HepG2 (cell line): ENCODE measurements around the gene CCL27. TPM values are rescaled to one million over a fixed set of nuclear protein-coding genes. Genes with fewer than 3 reads are reported as not detected.

Source experiments
- ATAC-seq: fragments of 200-7000 bp; cut with Tn5 transposase; 3 replicates; pipeline ENCODE4 v1.9.1; 2020; ENCODE audit warnings: mild to moderate bottlenecking, moderate library complexity
- BruUV-seq: library from RNA; stranded (reverse); fragments of 400-500 nt; replicated peaks from 2 replicates; lab custom pipeline; 2021; lab: Mats Ljungman, UMichigan
- CTCF ChIA-PET: fragments of 300-600 bp; formaldehyde crosslinking; extraction: SDS; loops from one replicate; lab custom pipeline; 2021; ENCODE audit warnings: low total read pairs, inconsistent platforms, low intra/inter-chr PET ratio; lab: Yijun Ruan, JAX
- POLR2A ChIA-PET: fragments of 350-600 bp; sonication (Branson Sonifier 250); formaldehyde crosslinking; loops from one replicate; lab custom pipeline; 2020; ENCODE audit warnings: antibody characterized with exemption, inconsistent platforms; lab: Yijun Ruan, JAX
- DNase-seq: peaks from one replicate; pipeline ENCODE4 v3.0.0-alpha.2; 2015; ENCODE audit warnings: low spot score
- FAIRE-seq: peaks from 3 replicates; lab custom pipeline; 2011; peaks lifted over from hg19 to GRCh38; lab: Jason Lieb, UNC
- H2AFZ ChIP-seq: one replicate; pipeline ENCODE4 v1.6.1; 2011; ENCODE audit warnings: low read length, inconsistent platforms
- H3K27ac ChIP-seq: fragments of 300-600 bp; 3 replicates; pipeline ENCODE4 v1.8.0; 2011; ENCODE audit warnings: mixed run types, mild to moderate bottlenecking, mixed read lengths, low read length, inconsistent platforms; ENCODE audit not compliant: insufficient read depth; ENCODE audit errors: extremely low read length
- H3K27me3 ChIP-seq, 2 experiments: fragments of 200-600 bp in 1 of 2; 2 replicates in 1 of 2; 3 replicates in 1 of 2; pipeline versions ENCODE4 v1.6.0 to v1.8.0; 2011; ENCODE audit warnings: low read length in 2 of 2, mild to moderate bottlenecking in 2 of 2, moderate library complexity in 2 of 2, inconsistent platforms in 1 of 2; ENCODE audit not compliant: insufficient read depth in 2 of 2, control insufficient read depth in 1 of 2
- H3K36me3 ChIP-seq, 2 experiments: fragments of 200-600 bp in 1 of 2; replicated peaks in 1 of 2; 2 replicates in 1 of 2; 3 replicates in 1 of 2; pipeline versions ENCODE4 v1.5.1 to v1.8.0; 2011; ENCODE audit warnings: low read length in 2 of 2, inconsistent platforms in 1 of 2; ENCODE audit not compliant: insufficient read depth in 2 of 2, control insufficient read depth in 1 of 2
- H3K4me1 ChIP-seq: 2 replicates; pipeline ENCODE4 v1.5.1; 2012; ENCODE audit warnings: low read length, inconsistent platforms; ENCODE audit not compliant: insufficient read depth
- H3K4me2 ChIP-seq: 2 replicates; pipeline ENCODE4 v1.6.0; 2011; ENCODE audit warnings: low read depth, low read length, inconsistent platforms
- H3K4me3 ChIP-seq, 3 experiments: fragments of 200-600 bp in 1 of 3; sonication (generic), shearing (Covaris generic) in 1 of 3; replicated peaks in 1 of 3; 2 replicates each; pipeline ENCODE4 v1.5.1; 2011 to 2016; ENCODE audit warnings: low read length in 3 of 3, inconsistent platforms in 2 of 3, low read depth in 2 of 3, mild to moderate bottlenecking in 2 of 3, control low read depth in 1 of 3, mixed read lengths in 1 of 3; ENCODE audit not compliant: insufficient read depth in 1 of 3
- H3K79me2 ChIP-seq: one replicate; pipeline ENCODE4 v1.6.1; 2011; ENCODE audit warnings: low read length, inconsistent platforms; ENCODE audit not compliant: insufficient read depth
- H3K9ac ChIP-seq: 2 replicates; pipeline ENCODE4 v1.6.0; 2011; ENCODE audit warnings: mild to moderate bottlenecking, low read depth, low read length, inconsistent platforms; ENCODE audit not compliant: insufficient read depth
- H3K9me3 ChIP-seq: 2 replicates; pipeline ENCODE4 v1.5.1; 2012; ENCODE audit warnings: mild to moderate bottlenecking, low read length
- H4K20me1 ChIP-seq: 2 replicates; pipeline ENCODE4 v1.6.0; 2011; ENCODE audit warnings: inconsistent platforms, mild to moderate bottlenecking, low read length, moderate library complexity; ENCODE audit not compliant: insufficient read depth
- SSRP1 ChIP-seq: IDR thresholded peaks from 2 replicates; pipeline ENCODE4 v1.6.1; 2016; ENCODE audit warnings: control low read depth
- ZNF280D ChIP-seq: sonication (generic); formaldehyde crosslinking; IDR thresholded peaks from 2 replicates; pipeline ENCODE4 v1.5.1; 2020; ENCODE audit warnings: mild to moderate bottlenecking, missing genetic modification reagents
- WGBS: methylation state at CpG from one replicate; pipeline ENCODE4 v1.1.6; 2017; ENCODE audit warnings: low lambda C conversion rate; 5-methylcytosine and 5-hydroxymethylcytosine counted together
- in situ Hi-C: cut with HindIII; loops from 2 replicates; pipeline ENCODE4 v1.10.0; 2017; ENCODE audit warnings: low pct_unique_long_range_greater_than_20kb; ENCODE audit not compliant: extremely low pct_ligation_motif_present
- intact Hi-C: fragments of 100-400 bp; cut with micrococcal nuclease; formaldehyde crosslinking; loops from one replicate; pipeline ENCODE4 v1.10.0; 2022; ENCODE audit not compliant: unreplicated experiment
- polyA plus RNA-seq, 8 experiments: library from polyadenylated mRNA; depleted of rRNA in 3 of 8; stranded (reverse) in 7 of 8; unstranded in 1 of 8; fragments of >200 nt; fragmentation: Illumina TruSeq in 4 of 8; extraction: Trizol in 4 of 8; gene quantifications; 2 replicates each; pipeline versions ENCODE4 v1.2.1 to v1.2.3, GENCODE V29; 2011 to 2016; ENCODE audit warnings: low read depth in 4 of 8, missing spikeins in 1 of 8, mixed read lengths in 1 of 8; ENCODE audit not compliant: insufficient read depth in 1 of 8
- total RNA-seq, 5 experiments: library from RNA; depleted of rRNA; stranded (reverse); fragments of >200 nt; fragmentation: Illumina TruSeq; extraction: Trizol; gene quantifications; 2 replicates each; pipeline ENCODE4 v1.2.3, GENCODE V29; 2016; ENCODE audit warnings: low read depth in 1 of 5
- TF ChIP-seq, protein P1 (sequence below): sonication (generic); formaldehyde crosslinking; IDR thresholded peaks from 2 replicates; pipeline ENCODE4 v1.4.0; 2020; ENCODE audit warnings: missing genetic modification reagents

CCL27 gene
- total and polyA plus RNA-seq, 2 of the 13 experiments (the other 11 are each of a cell fraction or from before 2014, with no cell fraction given): not detected

DNA sequence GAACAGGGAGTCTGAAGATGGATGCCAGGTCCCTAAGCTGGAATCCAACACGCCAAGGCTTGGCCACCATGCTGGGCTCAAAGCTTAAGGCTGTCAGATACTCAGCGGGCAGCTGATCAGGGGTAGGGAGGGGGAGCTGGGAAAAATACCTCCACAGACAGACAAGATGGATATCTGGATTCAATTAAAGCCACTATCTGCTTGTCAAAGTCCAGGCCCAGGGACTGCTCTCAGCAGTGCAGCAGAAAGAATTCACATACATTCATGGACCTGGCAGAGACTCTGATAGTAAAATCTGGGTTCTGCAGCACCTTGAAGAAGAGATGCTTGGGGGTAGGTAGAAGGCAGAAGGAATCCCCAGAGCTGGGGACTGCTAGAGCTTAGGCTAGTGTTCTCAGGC is 47.3 kb downstream of the CCL27 start:
- Histone ChIP-seq H3K27ac (no peak overlapping the region), H3K9me3 (no peaks in the 10 kb centered on the region), H3K4me3 (no peak overlapping the region), H3K9ac (no peak overlapping the region), H3K36me3 (peaks cover 2 to 4% of the 10 kb centered on the region in 2 experiments; a peak in 2 of 5 replicates), H3K4me2 (no peak overlapping the region), H4K20me1 (no peaks in the 10 kb centered on the region; the same call in 1 of the 2 replicates), H2AFZ (no peak overlapping the region), H3K4me1 (peaks cover 36% of the 10 kb centered on the region), H3K27me3 (no peaks in the 10 kb centered on the region; a peak in 1 of 5 replicates), H3K79me2 (peaks cover 6% of the 10 kb centered on the region)
- POLR2A ChIA-PET: interaction anchor here (1.7 kb wide), 1 partner anchor 22 kb away, joined by 3 read pairs; the partner anchor contains the start of gene SIGMAR1
- DNase-seq (no peak), FAIRE-seq (no peak), ATAC-seq (no peak)
- in situ Hi-C loops: no loop called here
- TF ChIP-seq SSRP1 (no peak), ZNF280D (CRISPR knock-in tag) (no peak)
- TF ChIP-seq, protein P1, sequence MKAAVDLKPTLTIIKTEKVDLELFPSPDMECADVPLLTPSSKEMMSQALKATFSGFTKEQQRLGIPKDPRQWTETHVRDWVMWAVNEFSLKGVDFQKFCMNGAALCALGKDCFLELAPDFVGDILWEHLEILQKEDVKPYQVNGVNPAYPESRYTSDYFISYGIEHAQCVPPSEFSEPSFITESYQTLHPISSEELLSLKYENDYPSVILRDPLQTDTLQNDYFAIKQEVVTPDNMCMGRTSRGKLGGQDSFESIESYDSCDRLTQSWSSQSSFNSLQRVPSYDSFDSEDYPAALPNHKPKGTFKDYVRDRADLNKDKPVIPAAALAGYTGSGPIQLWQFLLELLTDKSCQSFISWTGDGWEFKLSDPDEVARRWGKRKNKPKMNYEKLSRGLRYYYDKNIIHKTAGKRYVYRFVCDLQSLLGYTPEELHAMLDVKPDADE (CRISPR knock-in tag): no peak
- WGBS: 94% methylated on average over 2 of the region's 2 CpGs
- CTCF ChIA-PET: interaction anchor here (3.5 kb wide), 1 partner anchor 18 kb away, joined by 54 read pairs; no protein-coding TSS in a partner anchor
- intact Hi-C loops: no loop called here
- no TSS peak for BruUV-seq
